Measurements from ENCODE around the gene ETDC.
"Not testable (repeated sequence)": the region's sequence is repeated elsewhere in the genome, so short reads cannot be mapped to it uniquely, and the experiment has no call there.

Gene ETDC

GRCh38 chrX:135307171-135307570 lies 2.1 kb upstream of the ETDC start:
- Histone ChIP-seq H4K5ac (ENCODE audit: low read length) (no peak overlapping the region), H3K27me3 (ENCODE audit: insufficient read depth, low read length, poor library complexity) (no peaks in the 10 kb centered on the region), H3K36me3 (ENCODE audit: control insufficient read depth, insufficient read depth, low read length) (no peaks in the 10 kb centered on the region), H2BK120ac (ENCODE audit: low read depth, low read length) (no peak overlapping the region), H3K9ac (ENCODE audit: low read length) (no peak overlapping the region), H2BK5ac (ENCODE audit: low read length) (no peak overlapping the region), H3K79me1 (ENCODE audit: low read length) (no peaks in the 10 kb centered on the region), H3K23ac (ENCODE audit: low read length) (no peak overlapping the region), H2AK5ac (ENCODE audit: low read length) (no peak overlapping the region), H3K4me2 (ENCODE audit: low read length) (no peak overlapping the region), H3K56ac (ENCODE audit: low read length) (no peak overlapping the region), H3K79me2 (ENCODE audit: control insufficient read depth, insufficient read depth, low read length) (no peaks in the 10 kb centered on the region), H4K8ac (ENCODE audit: low read depth, low read length) (no peak overlapping the region), H3K18ac (ENCODE audit: low read length) (no peak overlapping the region), H3K4me3 (ENCODE audit: low read length) (no peak overlapping the region), H3K27ac (ENCODE audit: low read depth, low read length) (no peak overlapping the region), H3K4me1 (ENCODE audit: control insufficient read depth, low read depth, low read length) (no peaks in the 10 kb centered on the region), H3K4ac (ENCODE audit: low read depth, low read length) (no peak overlapping the region), H2BK15ac (replicated peaks; ENCODE audit: low read depth) (no peak overlapping the region)
- no peak for DNase-seq
- no CpG with 5 or more reads among the region's 3 CpGs for WGBS (ENCODE audit: extremely low coverage, insufficient coverage, low lambda C conversion rate)

DNA sequence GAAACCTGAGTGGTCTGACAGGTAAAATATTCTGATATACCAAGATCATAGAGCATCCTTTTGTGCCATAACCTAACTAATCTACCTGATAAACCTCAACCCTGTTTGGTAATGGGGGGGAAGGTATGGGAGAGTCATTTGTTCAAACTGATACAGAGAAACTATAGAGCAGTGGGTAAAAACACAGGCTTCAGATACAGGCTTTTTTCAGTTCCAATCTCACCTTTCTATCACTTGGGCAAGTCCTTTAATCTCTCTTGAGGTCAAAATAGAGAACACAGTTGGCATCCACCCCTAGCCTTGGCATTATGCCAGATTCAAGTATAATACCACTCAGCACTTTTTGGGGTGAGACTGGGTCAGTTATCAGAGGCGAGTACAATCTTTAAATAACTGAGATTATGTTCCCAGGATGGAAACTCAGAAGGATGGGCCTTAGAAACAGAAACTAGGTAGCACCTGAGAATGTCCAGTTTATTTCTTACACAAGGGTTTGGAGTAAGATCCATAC lies 880 bp upstream of the ETDC start:
- H4K5ac ChIP-seq (ENCODE audit: low read length), result no peak overlapping the region
- no peaks in the 10 kb centered on the region for H3K79me1 ChIP-seq (ENCODE audit: low read length)
- H2BK5ac ChIP-seq (ENCODE audit: low read length), result no peak overlapping the region
- DNase-seq, result no peak
- H3K9ac ChIP-seq (ENCODE audit: low read length), result no peak overlapping the region
- H3K27ac ChIP-seq (ENCODE audit: low read depth, low read length), result no peak overlapping the region
- no peak overlapping the region for H2BK120ac ChIP-seq (ENCODE audit: low read depth, low read length)
- H3K18ac ChIP-seq (ENCODE audit: low read length), result no peak overlapping the region
- H3K23ac ChIP-seq (ENCODE audit: low read length), result no peak overlapping the region
- no peak overlapping the region for H3K4me3 ChIP-seq (ENCODE audit: low read length)
- no peak overlapping the region for H3K4me2 ChIP-seq (ENCODE audit: low read length)
- no peak overlapping the region for H2BK15ac ChIP-seq (replicated peaks; ENCODE audit: low read depth)
- H4K8ac ChIP-seq (ENCODE audit: low read depth, low read length), result no peak overlapping the region
- H2AK5ac ChIP-seq (ENCODE audit: low read length), result no peak overlapping the region
- H3K4me1 ChIP-seq (ENCODE audit: control insufficient read depth, low read depth, low read length), result no peaks in the 10 kb centered on the region
- no peaks in the 10 kb centered on the region for H3K79me2 ChIP-seq (ENCODE audit: control insufficient read depth, insufficient read depth, low read length)
- no peaks in the 10 kb centered on the region for H3K36me3 ChIP-seq (ENCODE audit: control insufficient read depth, insufficient read depth, low read length)
- H3K56ac ChIP-seq (ENCODE audit: low read length), result no peak overlapping the region
- no peak overlapping the region for H3K4ac ChIP-seq (ENCODE audit: low read depth, low read length)
- WGBS (ENCODE audit: extremely low coverage, insufficient coverage, low lambda C conversion rate), result no CpG with 5 or more reads among the region's 1 CpG
- no peaks in the 10 kb centered on the region for H3K27me3 ChIP-seq (ENCODE audit: insufficient read depth, low read length, poor library complexity)

DNA sequence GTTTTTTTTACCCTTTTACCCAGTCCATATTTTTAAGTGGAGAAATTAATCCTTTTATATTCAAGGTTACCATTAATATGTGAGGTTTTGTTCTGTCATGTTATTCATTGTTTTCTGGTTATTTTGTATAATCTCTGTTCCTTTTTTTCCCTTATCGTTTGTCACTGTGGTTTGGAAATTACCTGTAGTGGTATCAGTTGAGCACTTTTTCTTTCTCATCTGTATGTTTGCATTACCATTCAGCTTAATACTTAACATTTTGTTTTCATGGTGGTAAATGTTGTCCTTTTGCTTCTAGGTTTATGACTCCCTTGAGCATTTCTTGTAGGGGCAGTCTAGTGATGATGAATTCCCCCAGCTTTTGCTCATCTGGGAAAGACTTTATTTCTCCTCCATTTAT lies 6.6 kb downstream of the ETDC start:
- no peak overlapping the region for H2BK120ac ChIP-seq (ENCODE audit: low read depth, low read length)
- H3K36me3 ChIP-seq (ENCODE audit: control insufficient read depth, insufficient read depth, low read length), result no peaks in the 10 kb centered on the region
- H3K56ac ChIP-seq (ENCODE audit: low read length), result no peak overlapping the region
- no peak overlapping the region for H3K4me3 ChIP-seq (ENCODE audit: low read length)
- no peak overlapping the region for H3K4me2 ChIP-seq (ENCODE audit: low read length)
- no peaks in the 10 kb centered on the region for H3K79me1 ChIP-seq (ENCODE audit: low read length)
- no peak overlapping the region for H4K5ac ChIP-seq (ENCODE audit: low read length)
- no peak overlapping the region for H3K27ac ChIP-seq (ENCODE audit: low read depth, low read length)
- H2BK5ac ChIP-seq (ENCODE audit: low read length), result no peak overlapping the region
- H3K9ac ChIP-seq (ENCODE audit: low read length), result no peak overlapping the region
- no peak overlapping the region for H3K18ac ChIP-seq (ENCODE audit: low read length)
- no CpG with 5 or more reads among the region's 1 CpG for WGBS (ENCODE audit: extremely low coverage, insufficient coverage, low lambda C conversion rate)
- H3K4ac ChIP-seq (ENCODE audit: low read depth, low read length), result no peak overlapping the region
- H4K8ac ChIP-seq (ENCODE audit: low read depth, low read length), result no peak overlapping the region
- no peaks in the 10 kb centered on the region for H3K27me3 ChIP-seq (ENCODE audit: insufficient read depth, low read length, poor library complexity)
- no peak for DNase-seq
- no peaks in the 10 kb centered on the region for H3K79me2 ChIP-seq (ENCODE audit: control insufficient read depth, insufficient read depth, low read length)
- H2BK15ac ChIP-seq (replicated peaks; ENCODE audit: low read depth), result no peak overlapping the region
- H3K4me1 ChIP-seq (ENCODE audit: control insufficient read depth, low read depth, low read length), result no peaks in the 10 kb centered on the region
- no peak overlapping the region for H2AK5ac ChIP-seq (ENCODE audit: low read length)
- H3K23ac ChIP-seq (ENCODE audit: low read length), result no peak overlapping the region

DNA sequence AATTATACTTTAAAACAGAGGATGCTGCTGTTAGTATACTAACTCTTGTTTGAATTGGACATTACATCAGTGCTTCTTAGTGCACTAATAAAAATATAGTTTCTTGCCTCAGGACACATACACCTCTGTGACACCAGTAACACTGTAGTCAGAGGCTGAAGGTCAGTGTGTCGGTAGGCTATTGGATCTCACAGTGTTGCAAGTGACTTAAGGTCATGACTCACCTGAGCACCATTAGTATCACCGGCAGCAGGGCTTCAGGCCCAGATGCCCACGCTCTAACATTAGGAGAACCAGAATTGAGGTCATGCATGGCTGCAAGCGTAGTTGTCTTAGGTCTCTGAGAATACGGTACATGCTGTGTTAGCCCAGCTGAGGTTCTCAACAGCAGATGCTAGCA lies 15.2 kb downstream of the ETDC start:
- Histone ChIP-seq H3K4me2 (ENCODE audit: low read length) (no peak overlapping the region), H3K4me1 (ENCODE audit: control insufficient read depth, low read depth, low read length) (no peaks in the 10 kb centered on the region), H3K56ac (ENCODE audit: low read length) (no peak overlapping the region), H3K4ac (ENCODE audit: low read depth, low read length) (no peak overlapping the region), H3K18ac (ENCODE audit: low read length) (no peak overlapping the region), H2AK5ac (ENCODE audit: low read length) (no peak overlapping the region), H2BK120ac (ENCODE audit: low read depth, low read length) (no peak overlapping the region), H3K4me3 (ENCODE audit: low read length) (no peak overlapping the region), H2BK15ac (replicated peaks; ENCODE audit: low read depth) (no peak overlapping the region), H3K36me3 (ENCODE audit: control insufficient read depth, insufficient read depth, low read length) (no peaks in the 10 kb centered on the region), H3K9ac (ENCODE audit: low read length) (no peak overlapping the region), H3K27ac (ENCODE audit: low read depth, low read length) (no peak overlapping the region), H2BK5ac (ENCODE audit: low read length) (no peak overlapping the region), H3K79me2 (ENCODE audit: control insufficient read depth, insufficient read depth, low read length) (no peaks in the 10 kb centered on the region), H3K79me1 (ENCODE audit: low read length) (no peaks in the 10 kb centered on the region), H3K23ac (ENCODE audit: low read length) (no peak overlapping the region), H4K5ac (ENCODE audit: low read length) (no peak overlapping the region), H4K8ac (ENCODE audit: low read depth, low read length) (no peak overlapping the region), H3K27me3 (ENCODE audit: insufficient read depth, low read length, poor library complexity) (no peaks in the 10 kb centered on the region)
- DNase-seq, result no peak
- no CpG with 5 or more reads among the region's 5 CpGs for WGBS (ENCODE audit: extremely low coverage, insufficient coverage, low lambda C conversion rate)

DNA sequence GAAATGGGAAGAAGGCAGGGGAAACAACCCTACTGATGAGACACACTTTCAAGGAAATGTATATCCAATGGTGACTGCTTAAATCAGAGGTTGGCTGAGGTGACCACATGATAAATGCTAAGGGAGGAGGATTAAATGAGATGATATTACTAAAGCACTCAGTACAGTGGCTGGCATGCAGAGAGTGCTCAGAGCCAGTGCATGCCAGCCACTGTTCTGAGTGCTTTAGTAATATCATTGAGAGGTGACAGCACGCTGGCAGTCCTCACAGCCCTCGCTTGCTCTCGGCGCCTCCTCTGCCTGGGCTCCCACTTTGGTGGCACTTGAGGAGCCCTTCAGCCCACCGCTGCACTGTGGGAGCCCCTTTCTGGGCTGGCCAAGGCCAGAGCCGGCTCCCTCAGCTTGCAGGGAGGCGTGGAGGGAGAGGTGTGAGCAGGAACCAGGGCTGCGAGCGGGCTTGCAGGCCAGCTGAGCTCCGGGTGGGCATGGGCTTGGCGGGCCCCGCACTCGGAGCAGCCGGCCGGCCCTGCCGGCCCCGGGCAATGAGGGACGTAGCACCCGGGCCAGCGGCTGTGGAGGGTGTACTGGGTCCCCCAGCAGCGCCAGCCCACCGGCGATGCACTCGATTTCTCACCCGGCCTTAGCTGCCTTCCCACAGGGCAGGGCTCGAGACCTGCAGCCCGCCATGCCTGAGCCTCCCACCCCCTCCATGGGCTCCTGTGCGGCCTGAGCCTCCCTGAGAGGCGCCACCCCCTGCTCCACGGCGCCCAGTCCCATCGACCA lies 15.9 kb downstream of the ETDC start:
- WGBS (ENCODE audit: extremely low coverage, insufficient coverage, low lambda C conversion rate), result no CpG with 5 or more reads among the region's 32 CpGs
- not testable (repeated sequence) for H3K18ac ChIP-seq (ENCODE audit: low read length)

DNA sequence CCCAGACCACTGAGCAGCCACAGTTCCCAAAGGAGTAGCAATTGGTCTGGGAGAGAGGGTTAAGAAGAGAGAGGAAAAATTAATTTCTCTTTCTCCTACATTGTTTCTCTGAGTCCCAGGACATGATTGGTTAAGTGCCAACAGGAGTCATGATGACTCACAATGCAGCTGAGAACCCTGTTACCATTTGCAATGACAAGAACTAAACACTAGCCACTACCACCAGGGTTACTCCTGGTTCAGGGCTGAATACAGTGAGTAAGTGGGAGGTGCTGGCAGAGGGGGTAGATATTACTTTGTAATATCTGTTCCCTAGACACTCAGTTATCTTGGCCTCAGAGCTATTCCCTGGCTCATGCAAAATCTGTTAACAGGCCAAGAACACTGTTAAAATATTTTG lies 18.0 kb downstream of the ETDC start:
- no peak overlapping the region for H3K4me3 ChIP-seq (ENCODE audit: low read length)
- H2BK5ac ChIP-seq (ENCODE audit: low read length), result no peak overlapping the region
- H3K4me2 ChIP-seq (ENCODE audit: low read length), result no peak overlapping the region
- no peaks in the 10 kb centered on the region for H3K27me3 ChIP-seq (ENCODE audit: insufficient read depth, low read length, poor library complexity)
- no peak overlapping the region for H3K4ac ChIP-seq (ENCODE audit: low read depth, low read length)
- no peak overlapping the region for H4K5ac ChIP-seq (ENCODE audit: low read length)
- H3K23ac ChIP-seq (ENCODE audit: low read length), result no peak overlapping the region
- H3K79me2 ChIP-seq (ENCODE audit: control insufficient read depth, insufficient read depth, low read length), result no peaks in the 10 kb centered on the region
- H3K56ac ChIP-seq (ENCODE audit: low read length), result no peak overlapping the region
- H4K8ac ChIP-seq (ENCODE audit: low read depth, low read length), result no peak overlapping the region
- no peaks in the 10 kb centered on the region for H3K79me1 ChIP-seq (ENCODE audit: low read length)
- no peak overlapping the region for H2BK120ac ChIP-seq (ENCODE audit: low read depth, low read length)
- no peak overlapping the region for H2AK5ac ChIP-seq (ENCODE audit: low read length)
- no peaks in the 10 kb centered on the region for H3K36me3 ChIP-seq (ENCODE audit: control insufficient read depth, insufficient read depth, low read length)
- H3K9ac ChIP-seq (ENCODE audit: low read length), result no peak overlapping the region
- no peaks in the 10 kb centered on the region for H3K4me1 ChIP-seq (ENCODE audit: control insufficient read depth, low read depth, low read length)
- H2BK15ac ChIP-seq (replicated peaks; ENCODE audit: low read depth), result no peak overlapping the region
- H3K27ac ChIP-seq (ENCODE audit: low read depth, low read length), result no peak overlapping the region
- H3K18ac ChIP-seq (ENCODE audit: low read length), result no peak overlapping the region
- DNase-seq, result no peak

More for the DNA sequence above, 15.9 kb downstream of the ETDC start:
- not testable (repeated sequence) for H3K79me1 ChIP-seq (ENCODE audit: low read length); H3K79me2 ChIP-seq (ENCODE audit: control insufficient read depth, insufficient read depth, low read length); H3K23ac ChIP-seq (ENCODE audit: low read length); H4K5ac ChIP-seq (ENCODE audit: low read length); H2BK15ac ChIP-seq (replicated peaks; ENCODE audit: low read depth); H3K9ac ChIP-seq (ENCODE audit: low read length); H2AK5ac ChIP-seq (ENCODE audit: low read length); DNase-seq; H3K36me3 ChIP-seq (ENCODE audit: control insufficient read depth, insufficient read depth, low read length); H4K8ac ChIP-seq (ENCODE audit: low read depth, low read length); H2BK120ac ChIP-seq (ENCODE audit: low read depth, low read length); H3K27ac ChIP-seq (ENCODE audit: low read depth, low read length); H3K4me3 ChIP-seq (ENCODE audit: low read length); H2BK5ac ChIP-seq (ENCODE audit: low read length); H3K27me3 ChIP-seq (ENCODE audit: insufficient read depth, low read length, poor library complexity); H3K4ac ChIP-seq (ENCODE audit: low read depth, low read length); H3K4me1 ChIP-seq (ENCODE audit: control insufficient read depth, low read depth, low read length); H3K4me2 ChIP-seq (ENCODE audit: low read length); H3K56ac ChIP-seq (ENCODE audit: low read length)
